ENCODE measurements around the gene RPL18.
"Not testable (repeated sequence)": the region's sequence is repeated elsewhere in the genome, so short reads cannot be mapped to it uniquely, and the experiment has no call there.

RPL18 gene

DNA sequence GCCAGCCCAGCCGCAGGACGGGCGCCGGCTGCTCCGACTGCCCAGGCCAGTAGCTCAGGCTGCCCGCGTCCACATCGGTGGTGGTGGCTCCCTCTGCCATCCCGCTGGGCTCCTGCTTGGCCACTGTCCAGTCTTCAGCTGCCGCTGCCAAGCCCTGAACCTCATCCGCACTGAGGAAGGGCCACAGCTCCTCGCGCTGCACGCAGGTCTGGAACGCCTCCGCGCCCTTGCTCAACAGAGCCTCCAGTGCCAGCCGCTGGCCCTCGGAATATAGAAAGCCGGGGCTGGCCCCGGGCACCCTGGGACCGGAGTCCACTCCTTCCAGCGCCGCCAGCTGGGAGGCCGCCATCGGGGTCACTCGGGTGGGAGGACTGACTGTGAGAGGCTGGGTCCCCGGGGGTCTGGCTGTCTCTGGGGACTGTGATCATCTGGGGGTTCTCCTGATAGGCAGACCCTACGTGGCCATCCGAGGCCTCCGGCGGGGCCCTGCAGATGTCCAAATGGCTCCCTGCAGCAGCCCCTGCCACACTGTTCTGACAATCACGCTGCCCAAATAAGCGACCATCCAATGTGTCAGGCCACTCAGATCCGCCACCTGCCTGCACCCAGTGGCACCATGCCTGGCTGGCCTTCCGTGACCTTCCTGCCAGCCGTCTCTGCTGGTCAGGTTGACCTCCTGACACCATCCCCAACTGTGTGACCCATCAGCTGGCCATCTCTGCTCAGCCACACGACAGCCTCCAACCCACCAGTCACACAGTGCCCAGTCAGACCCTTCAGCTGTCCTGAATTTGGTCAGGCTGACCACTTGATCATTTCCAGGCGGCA is 5.7 kb downstream of the RPL18 start:
- no peak for DNase-seq

DNA sequence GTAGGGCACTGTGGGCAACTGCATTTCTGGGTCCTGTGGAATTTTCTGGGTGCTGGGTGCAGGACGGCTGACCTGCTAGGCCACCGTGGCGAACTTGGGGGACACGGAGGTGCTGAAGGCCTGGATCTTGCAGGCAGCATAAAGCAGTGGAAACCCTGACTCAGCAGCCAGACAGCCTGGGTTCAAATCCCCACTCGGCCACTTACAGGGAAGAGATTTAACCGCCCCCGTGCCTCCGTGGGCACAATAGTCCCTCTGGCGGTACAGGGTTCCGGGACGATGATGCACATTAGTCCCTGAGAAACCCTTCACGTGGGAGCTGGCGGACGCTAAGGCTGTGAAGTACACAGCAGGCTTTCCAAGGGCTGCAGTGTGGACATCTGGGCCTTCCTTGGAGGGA is 7.1 kb downstream of the RPL18 start:
- no peak for DNase-seq

DNA sequence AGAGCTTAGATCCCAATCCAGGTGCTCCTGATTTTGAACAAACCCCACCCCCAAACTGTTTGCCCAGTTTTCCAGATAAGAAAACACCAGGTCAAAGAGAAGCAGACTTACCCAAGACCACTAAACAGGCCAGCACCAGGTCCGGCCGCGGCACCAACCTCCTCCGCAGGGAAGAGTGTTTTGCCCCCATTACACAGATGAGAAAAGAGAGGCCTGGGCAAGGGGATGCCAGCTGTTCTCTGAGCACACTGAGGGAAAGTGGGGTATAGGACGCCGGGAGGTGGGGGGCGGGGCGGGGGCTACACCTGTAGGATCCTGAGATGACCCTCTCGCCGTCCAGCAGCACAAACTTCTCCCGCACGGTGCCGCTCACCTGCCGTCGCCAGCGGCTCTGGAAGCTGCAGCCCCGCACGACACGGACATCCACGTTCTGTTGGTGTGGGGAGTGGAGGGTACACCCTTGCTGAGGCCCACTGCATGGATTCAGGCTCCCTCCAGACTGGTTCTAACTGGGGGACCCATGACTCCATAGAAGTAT is 9.3 kb downstream of the RPL18 start:
- DNase-seq, result no peak

DNA sequence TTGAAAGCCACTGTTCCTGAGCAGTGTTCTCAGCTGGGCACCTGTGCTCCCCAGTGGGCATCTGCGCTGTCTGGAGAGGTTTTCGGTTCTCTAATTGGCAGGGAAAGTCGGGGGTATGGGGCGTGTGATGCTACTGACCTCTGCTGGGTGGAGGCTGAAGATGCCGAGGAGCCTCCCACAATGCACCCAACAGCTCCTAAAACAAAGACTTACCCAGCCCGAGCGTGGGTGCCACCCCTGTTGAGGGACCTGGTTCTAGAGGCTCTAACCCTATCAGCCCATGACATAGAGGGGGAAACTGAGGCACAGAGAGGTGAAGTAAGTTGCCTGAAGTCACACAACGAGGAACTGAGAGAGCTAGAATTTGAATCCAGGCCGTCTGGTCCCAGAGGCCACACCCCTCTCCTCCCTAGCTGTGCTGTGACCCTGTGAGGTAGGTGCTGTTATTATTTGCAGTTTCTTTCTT is 10.1 kb downstream of the RPL18 start:
- DNase-seq, result peak; percentile 67

DNA sequence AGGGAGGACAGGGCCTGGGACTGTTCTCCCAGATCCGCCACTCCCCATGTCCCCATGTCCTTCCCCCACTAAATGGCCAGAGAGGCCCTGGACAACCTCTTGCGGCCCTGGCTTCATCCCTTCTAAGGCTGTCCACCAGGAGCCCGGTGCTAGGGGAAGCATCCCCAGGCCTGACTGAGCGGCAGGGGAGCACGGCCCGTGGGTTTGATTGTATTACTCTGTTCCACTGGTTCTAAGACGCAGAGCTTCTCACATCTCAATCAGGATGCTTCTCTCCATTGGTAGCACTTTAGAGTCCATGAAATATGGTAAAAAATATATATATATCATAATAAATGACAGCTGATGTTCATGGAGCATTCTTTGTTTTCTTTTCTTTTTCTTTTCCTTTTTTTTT is 11.6 kb downstream of the RPL18 start:
- DNase-seq, result no peak

DNA sequence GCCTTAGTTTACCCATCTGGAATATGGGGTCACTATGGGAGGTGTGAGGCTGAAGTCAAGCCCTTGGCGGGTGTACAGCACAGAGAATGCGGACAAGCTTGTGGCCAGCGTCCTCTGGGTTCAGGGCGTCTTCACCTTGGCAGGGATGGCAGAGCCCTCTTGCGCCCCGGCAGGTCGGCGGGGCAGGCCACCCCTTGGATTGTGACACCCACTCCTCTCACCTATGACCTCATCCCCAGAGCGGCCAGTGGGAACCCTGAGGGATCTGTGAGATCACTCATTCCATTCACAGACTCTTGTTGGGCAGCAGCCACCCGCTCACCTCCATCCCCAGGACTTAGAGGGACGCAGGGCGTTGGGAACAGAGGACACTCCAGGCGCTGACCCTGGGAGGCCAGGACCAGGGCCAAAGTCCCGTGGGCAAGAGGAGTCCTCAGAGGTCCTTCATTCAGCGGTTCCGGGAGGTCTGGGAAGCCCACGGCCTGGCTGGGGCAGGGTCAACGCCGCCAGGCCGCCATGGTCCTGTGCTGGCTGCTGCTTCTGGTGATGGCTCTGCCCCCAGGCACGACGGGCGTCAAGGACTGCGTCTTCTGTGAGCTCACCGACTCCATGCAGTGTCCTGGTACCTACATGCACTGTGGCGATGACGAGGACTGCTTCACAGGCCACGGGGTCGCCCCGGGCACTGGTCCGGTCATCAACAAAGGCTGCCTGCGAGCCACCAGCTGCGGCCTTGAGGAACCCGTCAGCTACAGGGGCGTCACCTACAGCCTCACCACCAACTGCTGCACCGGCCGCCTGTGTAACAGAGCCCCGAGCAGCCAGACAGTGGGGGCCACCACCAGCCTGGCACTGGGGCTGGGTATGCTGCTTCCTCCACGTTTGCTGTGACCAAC is 12.3 kb downstream of the RPL18 start, which contains the start of gene SPACA4:
TSS of gene SPACA4 (plus strand) at position 280 of the 896 bp plus-strand sequence. CDS start at position 517, 237 bp downstream.
- no peak for DNase-seq

DNA sequence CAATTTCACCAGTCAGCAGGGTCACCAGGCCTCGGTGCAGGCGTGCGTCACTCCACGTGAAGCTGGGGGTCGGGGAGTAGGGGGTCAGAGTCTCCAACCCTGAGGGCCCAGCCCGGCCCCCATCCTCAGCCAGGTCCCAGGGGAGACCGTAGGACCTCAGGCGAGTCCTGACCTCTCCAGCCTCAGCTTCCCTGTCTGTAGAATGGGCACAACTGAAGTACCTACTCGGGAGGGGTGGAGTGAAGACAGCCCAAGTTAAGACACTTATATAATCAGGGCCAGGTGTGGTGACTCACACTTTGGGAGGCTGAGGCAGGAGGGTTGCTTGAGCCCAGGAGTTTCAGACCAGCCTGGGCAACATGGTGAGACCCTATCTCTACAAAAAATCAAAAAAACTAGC is 15.1 kb downstream of the RPL18 start:
- no peak for DNase-seq

DNA sequence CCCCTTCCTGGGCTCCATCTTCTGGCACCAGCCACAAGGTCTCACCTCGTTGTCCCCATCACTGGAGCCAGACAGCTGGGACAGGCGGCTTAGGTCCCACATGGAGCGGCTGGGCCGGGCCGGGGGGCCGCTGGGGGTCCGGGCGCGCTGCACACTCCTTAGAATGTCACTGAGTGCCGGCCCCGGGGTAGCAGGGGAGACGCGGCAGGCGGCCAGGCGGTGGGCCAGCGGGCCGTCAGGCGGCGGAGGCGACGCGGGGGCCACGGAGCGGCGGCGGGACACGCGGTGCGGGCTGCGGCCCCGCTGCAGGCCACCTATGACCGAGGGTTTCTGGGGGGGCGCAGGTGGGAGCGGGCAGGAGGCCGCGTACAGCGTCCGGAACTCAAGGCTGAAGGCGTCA is 15.5 kb downstream of the RPL18 start:
- no peak for DNase-seq

DNA sequence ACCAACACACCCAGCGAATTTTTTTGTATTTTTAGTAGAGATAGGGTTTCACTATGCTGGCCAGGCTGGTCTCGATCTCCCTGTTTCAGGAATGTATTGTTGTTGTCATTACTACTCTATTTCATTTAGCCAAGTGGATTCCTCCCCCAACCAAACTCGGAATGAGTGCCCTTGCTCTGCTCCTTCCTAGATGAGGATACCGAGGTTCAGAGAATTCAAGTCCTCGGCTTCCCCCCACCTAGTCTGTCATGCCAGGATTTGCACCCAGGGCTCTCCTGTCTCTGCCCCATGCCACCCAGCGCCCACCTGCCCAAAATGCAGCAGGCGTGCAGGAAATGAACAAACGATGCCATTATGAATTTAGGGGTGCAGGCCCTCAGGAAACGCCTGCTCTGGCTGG is 16.0 kb downstream of the RPL18 start:
- DNase-seq, result no peak

DNA sequence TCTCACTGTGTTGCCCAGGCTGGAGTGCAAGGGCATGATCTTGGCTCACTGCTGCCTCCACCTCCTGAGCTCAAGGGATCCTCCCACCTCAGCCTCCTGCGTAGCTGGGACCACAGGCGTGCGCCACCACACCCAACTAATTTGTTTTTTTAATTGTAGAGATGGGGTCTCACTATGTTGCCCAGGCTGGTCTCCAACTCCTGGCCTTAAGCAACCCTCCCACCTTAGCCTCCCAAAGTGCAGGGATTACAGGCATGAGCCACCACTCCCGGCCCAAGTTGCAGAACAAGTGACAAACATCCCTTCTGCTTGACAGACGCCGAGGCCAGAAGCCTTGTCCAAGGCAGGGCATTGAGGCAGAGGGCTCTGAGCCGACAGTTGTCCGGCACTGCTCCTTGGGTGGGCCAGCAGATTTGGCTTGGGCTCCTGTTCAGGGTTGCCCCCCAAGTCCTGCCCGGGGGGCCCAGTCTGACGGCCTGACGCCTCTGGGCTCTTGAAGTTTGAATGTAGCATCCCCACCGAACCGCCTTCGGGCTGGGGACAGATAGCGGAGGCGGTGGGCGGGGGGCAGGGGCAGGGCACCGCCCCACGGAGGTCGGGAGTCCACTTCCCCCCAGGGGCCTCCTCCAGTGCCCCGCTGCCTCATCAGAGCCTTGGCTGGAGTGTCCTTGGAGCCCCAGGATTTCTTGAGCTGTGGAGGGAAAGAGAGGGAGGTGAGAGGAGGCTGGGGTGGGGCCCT is 18.1 kb downstream of the RPL18 start:
- no peak for DNase-seq

DNA sequence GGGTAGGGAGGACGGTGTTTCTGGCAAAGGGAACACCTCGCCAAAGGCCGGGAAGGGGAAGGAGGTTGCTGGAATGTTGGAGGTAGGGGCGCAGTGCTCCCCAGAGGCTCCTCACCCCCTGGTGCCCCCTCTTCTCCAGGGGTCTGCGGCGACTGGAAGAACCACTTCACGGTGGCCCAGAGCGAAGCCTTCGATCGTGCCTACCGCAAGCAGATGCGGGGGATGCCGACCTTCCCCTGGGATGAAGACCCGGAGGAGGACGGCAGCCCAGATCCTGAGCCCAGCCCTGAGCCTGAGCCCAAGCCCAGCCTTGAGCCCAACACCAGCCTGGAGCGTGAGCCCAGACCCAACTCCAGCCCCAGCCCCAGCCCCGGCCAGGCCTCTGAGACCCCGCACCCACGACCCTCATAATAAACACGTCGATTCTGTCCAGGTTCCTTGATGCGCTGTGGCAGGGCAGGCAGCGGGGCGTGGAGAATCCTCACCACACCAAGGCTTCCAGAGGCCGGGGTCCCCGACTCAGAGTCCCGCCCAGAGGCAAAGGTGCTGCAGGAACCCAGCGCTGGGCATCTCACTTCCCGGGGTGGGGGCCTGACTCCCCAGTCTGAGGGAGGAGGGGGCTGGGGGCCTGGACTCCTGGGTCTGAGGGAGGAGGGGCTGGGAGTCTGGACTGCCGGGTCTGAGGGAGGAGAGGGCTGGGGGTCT is 19.8 kb downstream of the RPL18 start:
- DNase-seq, result no peak

DNA sequence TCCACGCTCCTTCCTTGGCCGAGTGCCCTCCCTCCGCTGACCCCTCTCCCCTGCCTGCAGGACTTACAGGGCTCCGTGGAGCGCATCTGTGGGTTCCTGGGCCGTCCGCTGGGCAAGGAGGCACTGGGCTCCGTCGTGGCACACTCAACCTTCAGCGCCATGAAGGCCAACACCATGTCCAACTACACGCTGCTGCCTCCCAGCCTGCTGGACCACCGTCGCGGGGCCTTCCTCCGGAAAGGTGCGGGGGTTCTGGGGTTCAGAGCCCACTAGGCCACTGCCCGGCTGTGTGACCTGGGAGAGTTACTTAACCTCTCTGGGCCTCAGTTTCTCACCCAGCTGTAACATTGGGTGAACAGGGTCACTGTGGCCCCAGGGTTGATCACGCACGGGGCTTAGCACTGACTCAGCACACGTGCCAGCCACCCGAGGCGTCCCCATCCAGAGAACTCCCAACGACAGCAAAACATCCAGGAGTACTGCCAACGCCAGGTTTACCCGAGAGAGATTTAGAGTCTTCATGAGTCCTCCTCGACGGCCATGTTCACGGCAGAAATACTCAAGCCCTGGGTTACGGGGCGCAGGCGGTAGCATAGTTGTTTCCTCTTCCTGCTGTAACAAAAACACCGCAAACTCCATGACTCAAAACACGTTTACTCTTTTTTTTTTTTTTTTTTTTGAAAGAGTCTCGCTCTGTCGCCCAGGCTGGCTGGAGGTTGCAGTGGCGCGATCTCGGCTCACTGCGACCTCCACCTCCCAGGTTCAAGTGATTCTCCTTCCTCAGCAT is 22.1 kb downstream of the RPL18 start:
- DNase-seq, result no peak

DNA sequence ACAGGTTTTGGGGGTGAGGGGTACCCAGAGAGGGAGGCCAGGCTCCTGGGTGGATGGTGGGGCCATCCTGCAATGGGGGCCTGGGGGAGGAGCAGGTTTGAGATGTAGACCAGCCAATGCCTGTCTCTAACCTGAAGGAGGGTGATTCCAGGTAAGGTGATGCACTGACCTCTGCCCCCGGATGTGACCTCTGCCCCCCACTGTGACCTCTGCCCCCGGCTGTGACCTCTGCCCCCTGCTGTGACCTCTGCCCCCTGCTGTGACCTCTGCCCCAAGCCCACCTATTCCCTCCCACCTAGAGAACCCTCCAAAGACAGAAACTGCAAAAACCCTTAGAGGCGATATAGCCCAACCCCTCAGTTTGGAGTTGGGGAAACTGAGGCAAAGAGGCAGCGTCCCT is 22.7 kb downstream of the RPL18 start:
- no peak for DNase-seq

DNA sequence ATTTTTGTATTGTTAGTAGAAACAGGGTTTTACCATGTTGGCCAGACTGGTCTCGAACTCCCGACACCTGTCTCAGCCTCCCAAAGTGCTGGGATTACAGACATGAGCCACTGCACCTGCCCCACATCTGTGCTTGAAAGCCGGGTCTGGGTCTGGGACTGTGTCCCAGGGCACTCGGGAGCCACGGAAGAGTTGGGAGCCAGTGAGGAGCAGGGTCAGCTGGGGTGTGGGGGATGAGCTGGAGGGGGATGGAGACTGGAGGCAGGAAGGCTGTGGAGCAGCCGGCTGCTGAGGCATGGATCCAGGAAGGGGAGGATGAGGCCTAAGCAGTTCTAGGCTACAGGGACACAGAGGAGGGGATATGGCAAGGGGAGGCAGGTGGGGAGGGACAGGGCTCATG is 23.1 kb downstream of the RPL18 start:
- no peak for DNase-seq

DNA sequence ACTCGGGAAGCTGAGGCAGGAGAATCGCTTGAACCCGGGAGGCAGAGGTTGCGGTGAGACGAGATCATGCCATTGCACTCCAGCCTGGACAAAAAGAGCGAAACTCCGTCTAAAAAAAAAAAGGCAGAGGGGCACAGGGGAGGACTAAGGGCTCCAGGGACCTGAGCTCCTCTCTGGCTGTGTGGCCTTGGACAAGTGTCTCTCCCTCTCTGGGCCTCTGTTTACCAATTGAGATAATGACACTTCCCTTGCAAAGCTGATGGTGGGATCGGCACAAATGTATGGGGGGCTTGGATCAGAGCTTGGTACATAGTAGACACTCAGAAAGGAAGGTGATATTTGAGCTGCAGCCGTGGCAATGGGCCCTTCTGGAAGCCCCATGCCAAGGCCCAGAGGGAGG is 23.8 kb downstream of the RPL18 start:
- no peak for DNase-seq

DNA sequence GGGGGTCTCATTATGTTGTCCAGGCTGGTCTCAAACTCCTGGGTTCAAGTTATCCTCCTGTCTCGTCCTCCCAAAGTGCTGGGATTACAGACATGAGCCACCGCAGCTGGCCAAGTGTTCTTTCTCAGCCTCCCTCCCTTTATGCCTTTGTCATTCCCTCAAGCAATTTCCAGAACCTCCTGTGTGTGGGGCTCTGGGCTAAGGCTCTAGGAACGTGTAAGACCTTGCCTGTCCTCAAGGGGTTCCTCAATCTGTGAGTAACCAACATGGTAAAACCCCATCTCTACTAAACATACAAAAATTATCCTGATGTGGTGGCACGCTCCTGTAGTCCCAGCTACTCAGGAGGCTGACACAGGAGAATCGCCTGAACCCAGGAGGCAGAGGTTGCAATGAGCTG is 28.0 kb downstream of the RPL18 start:
- DNase-seq, result no peak

DNA sequence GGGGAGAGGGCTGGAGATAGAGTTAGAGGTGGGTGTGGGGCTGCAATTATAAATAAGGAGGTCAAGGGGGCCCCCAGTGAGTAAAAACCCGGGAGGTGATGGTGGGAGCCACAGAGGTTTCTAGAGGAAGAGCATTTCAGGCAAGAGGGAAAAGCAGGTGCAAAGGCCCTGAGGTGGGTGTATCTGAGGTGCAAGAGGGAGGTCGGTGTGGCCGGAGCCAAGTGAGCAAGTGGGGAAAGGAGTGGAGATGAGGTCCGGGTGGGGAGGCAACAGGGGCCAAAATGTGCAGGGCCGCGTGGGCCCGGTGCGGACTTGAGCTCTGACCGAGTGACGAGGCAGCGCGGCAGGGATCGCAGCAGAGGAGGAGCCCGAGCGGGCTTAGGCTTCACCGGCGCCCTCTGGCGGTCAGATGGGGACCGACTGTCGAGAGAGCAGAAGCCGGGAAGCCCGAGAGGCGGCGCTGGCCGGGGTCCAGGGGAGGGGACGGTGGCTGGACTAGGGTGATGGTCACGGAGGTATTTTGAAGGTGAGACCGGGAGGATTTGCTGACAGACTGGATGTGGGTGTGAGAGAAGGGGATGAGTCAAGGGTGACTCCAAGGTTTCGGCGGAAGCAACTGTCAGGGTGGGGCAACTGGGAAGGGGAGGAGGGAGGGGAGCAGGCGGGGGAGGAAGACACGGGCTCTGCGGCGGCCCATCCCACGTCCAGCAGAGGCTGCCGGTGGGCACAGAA is 30.1 kb downstream of the RPL18 start:
- DNase-seq, result peak; percentile 95

DNA sequence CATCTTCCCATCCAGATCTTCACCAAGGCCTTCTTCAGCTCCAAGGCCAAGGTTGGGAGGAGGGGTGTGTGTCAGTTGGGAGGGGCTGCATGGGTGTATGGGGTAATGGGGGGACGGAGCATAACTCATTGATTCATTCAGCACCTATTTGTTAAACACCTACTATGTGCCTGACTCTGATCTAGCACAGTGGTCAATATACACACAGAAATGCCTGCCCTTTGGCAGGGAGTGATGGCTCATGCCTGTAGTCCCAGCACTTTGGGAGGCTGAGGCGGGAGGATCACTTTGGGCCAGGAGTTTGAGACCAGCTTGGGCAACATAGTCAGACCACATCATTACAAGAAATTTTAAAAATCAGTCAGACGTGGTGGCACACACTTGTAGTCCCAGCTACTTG is 31.6 kb downstream of the RPL18 start:
- DNase-seq, result no peak

DNA sequence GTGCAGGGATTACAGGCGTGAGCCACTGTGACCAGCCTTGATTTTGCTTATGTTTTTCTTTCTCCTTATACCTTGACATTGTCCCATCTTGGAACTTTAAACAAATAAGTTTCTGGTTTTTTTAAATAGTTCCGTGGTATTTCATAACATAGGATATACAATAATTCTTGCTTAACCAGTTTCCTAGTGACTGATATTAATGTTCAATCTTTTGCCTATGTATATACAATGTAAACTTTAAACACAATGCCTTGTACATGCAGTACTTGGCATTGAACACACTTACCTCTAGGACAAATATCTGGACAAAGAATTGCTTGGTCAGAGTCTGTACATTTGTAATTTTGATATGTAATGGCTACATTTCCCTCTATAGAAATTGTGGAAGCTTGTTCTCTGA is 36.8 kb downstream of the RPL18 start:
- no peak for DNase-seq

DNA sequence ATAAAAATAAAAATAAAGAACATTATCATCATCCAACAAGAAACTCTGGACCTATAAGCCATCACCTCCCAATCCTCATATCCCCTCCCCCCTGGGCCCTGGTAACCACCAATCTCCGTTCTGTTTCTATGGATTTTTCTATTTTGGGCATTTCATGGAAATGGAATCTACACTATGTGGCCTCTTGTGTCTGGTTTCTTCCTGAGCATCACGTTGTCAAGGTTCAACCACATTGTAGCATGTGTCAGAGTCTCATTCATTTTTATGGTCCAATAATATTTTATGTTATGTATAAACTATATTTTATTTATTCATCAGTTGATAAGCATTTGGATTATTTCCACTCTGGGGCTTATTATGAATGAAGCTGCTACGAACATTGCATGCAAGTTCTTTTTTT is 40.1 kb downstream of the RPL18 start:
- DNase-seq, result no peak

DNA sequence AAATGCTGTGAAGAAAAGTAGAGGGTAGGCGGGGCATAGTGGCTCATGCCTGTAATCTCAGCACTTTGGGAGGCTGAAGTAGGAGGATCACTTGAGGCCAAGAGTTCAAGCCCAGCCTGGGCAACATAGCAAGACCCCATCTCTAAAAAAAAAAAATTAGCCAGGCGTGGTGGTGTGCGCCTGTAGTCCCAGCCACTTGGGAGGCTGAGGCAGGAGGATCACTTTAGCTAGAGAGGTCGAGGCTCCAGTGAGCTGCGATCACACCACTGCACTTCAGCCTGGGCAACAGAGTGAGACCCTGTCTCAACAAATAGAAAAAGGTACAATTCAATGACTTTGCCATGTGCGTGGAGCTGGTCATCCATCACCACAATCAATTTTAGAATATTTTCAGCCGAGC is 41.1 kb downstream of the RPL18 start:
- DNase-seq, result not testable (repeated sequence)

Data from eye (tissue), 1 donor.